Epidermal melanocyte (primary cell): ENCODE measurements around the gene THAP12.
"Not testable (repeated sequence)": the region's sequence is repeated elsewhere in the genome, so short reads cannot be mapped to it uniquely, and the experiment has no call there.

Experiments
- DNase-seq: peaks from one replicate; pipeline ENCODE4 v3.0.0; 2011; ENCODE audit warnings: low spot score; ENCODE audit not compliant: insufficient read length

THAP12 gene

GRCh38 chr11:76327756-76328388, 53.1 kb downstream of the THAP12 start:
- no peak for DNase-seq

DNA sequence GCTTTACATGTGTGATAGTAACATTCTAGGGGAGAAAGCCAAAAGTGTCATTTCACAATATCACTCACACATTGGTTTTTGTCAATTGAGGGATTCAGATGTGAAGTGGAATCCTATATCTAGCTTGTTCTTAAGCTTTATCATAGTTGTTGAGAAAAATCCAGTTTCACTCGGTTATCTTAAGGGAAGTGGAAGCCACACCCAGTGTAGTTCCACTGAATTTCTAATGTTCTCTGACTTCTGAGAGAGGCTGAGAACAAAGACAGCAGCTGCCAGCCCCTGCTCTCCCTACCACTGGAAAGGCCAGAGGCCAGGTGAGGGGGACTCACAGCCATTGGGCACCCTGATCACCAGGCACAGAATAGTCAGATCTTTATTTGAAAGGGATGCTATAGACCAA, 53.7 kb downstream of the THAP12 start:
- DNase-seq, result no peak

- no peak for DNase-seq
These were observed 55.7 kb downstream of the THAP12 start for GRCh38 chr11:76325185-76325584.

DNA sequence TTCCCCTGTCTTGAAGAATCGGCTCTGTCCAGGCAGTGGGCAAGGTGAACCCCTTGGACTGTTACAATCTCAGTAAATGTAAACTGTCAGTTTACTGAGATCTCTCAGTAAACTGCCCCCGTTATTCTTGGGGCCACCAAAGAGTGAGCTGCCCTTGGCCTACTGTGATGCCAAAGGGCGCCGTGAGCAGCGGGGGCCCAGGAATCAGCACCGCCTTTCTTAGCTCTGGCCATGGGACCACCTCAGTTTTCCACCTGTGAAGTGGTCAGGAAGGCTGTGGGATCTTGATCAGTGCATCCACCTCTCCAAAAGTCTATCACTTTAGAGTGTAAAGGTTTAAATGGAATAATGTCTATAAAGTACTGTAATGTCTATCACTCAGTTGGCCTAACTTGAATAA, 57.1 kb downstream of the THAP12 start:
- no peak for DNase-seq

DNA sequence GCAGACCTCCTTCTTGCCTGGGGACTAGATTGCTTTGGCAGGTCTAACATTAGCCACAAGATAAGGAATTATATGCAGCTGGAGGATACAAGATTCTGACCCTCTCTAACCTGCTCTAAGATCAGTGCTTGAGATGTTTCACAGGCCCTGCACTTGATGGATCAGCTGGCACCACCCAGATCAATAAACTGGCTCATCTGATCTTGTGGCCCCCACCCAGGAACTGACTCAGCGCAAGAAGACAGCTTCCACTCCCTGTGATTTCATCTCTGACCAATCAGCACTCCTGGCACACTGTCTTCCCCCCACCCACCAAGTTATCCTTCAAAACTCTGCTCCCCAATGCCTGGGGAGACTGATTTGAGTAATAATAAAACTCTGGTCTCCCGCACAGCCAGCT, 57.6 kb downstream of the THAP12 start:
- not testable (repeated sequence) for DNase-seq

- no peak for DNase-seq
These were observed 58.0 kb downstream of the THAP12 start for GRCh38 chr11:76322942-76323341.

GRCh38 chr11:76322540-76322939, 58.4 kb downstream of the THAP12 start:
- no peak for DNase-seq

DNA sequence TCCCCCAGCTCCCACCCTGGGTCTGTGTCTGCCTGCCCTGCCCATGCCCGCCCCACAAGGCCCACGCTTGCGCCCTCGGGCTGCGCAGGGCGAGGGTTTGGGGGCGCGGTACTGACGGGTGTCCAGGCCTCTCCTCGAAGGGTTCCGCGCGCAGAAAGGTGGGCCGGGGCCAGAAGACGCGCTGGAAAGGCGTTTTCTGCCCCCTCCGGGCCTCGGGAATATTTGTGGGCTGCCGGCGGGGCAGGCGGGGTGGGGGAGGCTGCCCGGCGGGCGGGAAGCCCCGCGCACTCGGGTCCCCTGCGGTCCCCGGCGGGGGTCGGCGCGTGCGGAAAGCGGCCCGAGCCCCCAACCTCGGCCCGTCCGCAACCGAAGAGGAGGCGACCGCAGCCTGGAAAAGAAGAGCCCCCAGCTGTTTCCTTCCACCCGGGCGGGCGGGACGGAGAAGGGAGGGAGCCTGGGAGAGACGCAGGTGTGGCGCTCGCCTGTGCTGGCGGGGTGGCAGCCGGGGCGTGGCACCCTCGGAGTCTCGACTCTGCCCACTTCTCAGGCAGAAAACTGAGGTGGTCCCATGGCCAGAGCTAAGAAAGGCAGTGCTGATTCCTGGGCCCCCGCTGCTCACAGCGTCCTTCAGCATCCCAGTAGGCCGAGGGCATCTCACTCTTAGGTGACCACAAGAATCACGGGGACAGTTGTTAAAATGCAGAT, 59.0 kb downstream of the THAP12 start:
- DNase-seq, result no peak

DNA sequence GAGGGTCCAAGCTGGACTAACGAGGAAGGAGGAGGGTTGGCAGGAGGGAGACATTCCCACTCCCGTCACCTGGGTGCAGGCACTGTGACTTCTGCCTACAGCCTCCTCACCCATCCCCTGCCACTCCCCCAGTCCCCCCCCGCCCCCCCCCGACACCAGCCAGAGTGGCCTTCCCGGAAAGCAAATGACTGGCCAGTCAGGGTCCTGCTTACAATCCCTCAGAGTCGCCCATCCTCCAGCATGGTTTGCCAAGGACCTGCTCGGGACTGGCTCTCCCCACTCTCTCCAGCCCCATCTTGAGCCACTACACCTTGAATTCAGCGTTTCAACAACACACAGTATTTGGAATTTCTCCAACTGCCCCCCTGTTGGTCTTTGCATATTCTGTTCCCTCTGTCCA, 59.6 kb downstream of the THAP12 start:
- no peak for DNase-seq

DNA sequence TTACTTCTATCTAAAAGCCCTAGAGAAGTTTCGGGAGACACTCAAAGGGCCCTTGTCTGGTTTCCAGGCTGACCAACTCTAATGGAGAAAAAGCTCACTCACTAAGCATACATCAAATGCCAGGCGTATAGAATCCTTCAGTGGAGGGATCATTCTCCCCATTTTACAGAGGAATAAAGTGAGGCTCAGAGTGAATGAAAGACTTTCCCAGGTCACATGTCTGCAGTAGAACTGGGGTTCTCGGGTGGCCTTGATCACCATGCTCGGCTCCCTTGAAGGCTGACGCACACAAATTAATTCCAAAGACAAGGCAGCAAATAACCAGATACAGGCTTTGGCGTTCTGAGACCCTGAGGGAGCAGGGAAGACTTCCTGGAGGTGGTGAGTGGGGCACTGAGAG, 60.0 kb downstream of the THAP12 start:
- no peak for DNase-seq

- DNase-seq, result not testable (repeated sequence)
These were observed 61.1 kb downstream of the THAP12 start for GRCh38 chr11:76319798-76320197.

- peak; percentile 76 for DNase-seq
These were observed 62.1 kb downstream of the THAP12 start for GRCh38 chr11:76318744-76319384.

DNA sequence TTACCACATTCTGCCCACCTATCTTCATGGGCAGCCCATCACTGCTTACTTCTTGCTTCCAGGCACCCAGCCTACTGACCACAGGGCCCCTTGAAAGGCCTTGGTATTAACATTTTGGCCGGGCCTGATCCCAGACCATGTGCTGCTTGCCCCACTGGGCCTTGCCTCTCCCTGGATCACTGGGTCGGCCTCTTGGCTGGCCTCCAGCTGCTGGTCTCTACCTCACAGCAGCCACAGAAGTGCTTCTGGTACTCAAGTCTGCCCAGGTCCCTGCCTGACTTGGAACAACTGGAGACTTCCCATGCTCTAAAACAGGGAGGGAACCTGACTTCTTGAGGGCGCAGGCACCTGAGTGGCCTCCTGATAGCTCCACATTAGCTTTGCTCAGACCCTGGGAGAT, 63.6 kb downstream of the THAP12 start:
- DNase-seq, result no peak

- DNase-seq, result no peak
These were observed 64.2 kb downstream of the THAP12 start for GRCh38 chr11:76316726-76317125.

- no peak for DNase-seq
These were observed 65.6 kb downstream of the THAP12 start for GRCh38 chr11:76315182-76315853.

GRCh38 chr11:76314741-76315090, 66.2 kb downstream of the THAP12 start:
- no peak for DNase-seq

DNA sequence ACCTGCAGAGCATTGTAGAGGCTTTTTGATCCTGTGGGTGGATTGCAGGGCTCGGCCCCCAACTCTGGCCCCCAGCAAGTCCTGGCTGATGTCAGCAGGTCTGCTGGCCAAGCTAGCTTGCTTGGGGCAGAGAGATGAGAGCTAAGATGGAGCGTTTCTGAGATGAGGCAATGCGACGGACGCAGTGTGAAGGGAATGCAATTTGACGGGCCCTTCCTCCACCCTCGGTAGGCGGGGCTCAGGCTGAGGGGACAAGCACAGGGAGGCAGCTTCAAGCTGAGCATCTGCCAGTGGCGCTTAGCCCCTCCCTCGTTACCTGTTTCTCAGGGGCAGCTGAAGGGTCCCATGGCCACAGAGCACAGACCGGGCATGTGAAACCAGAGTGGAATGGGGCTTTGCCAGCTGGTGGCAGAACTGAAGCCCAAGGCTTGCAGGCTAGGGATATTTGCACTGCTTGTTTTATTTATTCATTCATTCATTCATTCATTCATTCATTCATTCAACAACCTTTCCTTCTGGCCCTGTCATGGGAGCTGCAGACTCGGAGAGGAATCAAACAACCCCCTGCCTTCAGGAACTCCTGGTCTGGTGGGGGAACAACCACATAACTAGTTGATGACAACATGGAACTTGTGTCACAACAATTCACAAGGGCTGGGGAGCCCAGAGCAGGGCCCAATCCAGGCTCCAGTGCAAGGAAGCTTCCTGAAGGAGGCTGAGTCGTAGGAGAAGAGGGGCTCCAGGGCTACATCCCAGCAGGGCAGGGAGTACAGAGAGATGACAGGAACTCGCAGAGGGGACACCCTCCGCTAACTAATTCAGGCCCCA, 66.8 kb downstream of the THAP12 start:
- no peak for DNase-seq

DNA sequence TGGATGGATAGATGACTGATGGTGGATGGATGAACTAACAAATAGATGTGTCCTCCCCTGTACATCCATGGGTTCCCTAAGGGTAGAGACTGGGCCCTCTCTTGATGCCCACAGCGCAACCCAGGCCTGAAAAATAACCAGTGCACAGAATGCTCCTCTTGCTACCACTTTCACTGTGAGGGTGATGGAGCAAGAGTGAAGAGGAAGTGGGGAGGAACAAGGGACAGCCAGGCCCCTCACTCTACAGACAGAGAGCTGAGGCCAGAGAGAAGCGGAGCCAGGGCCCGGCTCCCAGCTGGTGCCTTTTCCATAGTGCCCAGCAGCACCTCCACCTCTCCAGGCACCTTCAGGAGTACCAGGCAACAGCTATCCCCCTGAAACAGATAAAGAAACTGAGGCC, 67.7 kb downstream of the THAP12 start:
- no peak for DNase-seq

- DNase-seq, result no peak
These were observed 69.9 kb downstream of the THAP12 start for GRCh38 chr11:76310832-76311595.

DNA sequence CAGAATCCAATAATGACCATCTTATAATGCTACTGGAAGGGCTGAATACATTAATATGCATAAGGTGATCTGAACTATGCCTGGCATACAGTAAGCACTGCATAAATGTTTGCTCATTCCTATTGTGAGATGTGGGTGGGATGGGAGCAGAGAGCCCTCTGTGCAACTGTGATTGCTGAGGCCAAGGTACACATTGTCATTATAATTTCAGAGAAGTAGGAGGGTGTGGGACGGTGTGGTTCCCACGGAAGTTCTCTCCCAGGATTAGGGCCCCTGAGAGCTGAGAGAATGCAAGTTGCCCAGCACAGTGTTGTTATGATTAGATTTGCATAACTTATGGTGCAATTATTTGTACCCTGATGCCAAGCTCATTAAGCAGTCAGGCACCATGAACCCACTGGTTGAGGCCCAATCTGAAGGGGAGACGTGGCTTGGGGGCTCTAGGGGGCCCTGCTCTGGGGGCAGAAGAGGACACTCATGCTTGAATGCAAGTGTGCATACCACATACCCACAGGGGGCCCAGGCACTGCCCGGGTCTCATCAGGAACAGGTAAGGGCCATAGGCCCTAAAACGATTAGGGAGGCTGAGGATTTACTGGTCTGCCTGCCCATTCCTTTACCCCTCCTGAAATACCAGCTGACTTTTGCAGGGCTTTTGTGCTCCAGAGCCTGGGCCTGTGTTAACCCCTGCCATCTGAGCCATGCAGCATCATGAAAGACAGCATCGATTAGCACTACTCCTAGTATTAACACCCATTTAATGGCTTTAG, 72.8 kb downstream of the THAP12 start:
- no peak for DNase-seq
